ENCODE measurements around the gene GNPTG.

Gene GNPTG

DNA sequence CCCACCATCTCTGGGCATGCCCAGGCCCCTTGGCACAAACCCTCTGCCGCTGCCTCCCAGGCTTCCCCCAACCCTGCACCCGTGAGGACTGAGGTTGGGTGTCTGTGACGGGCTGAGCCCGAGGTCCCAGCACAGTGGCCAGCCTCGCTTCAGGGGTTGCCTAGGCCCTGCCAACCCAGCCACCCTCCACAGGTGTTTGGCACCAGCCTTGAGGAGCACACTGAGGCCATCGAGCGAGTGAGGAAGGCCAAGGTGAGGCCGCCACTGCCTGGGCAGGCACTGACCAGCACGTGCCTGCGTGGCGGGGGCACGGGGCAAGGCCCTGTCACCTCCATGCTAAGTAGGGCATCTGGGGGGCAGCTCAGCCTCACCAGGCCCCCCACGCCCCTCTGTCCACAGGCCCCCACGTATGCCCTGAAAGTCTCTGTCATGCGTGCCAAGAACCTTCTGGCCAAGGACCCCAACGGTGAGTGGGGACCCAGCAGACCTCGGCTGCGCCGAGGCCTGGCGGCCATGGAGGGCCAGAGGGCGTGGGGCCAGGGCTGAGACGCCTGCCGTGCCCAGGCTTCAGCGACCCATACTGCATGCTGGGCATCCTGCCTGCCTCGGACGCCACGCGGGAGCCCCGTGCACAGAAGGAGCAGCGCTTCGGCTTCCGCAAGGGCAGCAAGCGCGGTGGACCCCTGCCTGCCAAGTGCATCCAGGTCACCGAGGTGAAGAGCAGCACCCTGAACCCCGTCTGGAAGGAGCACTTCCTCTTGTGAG is 10.8 kb upstream of the GNPTG start:
- no peak for TF ChIP-seq EZH2phosphoT487 (IDR thresholded peaks at IDR 0.05; ENCODE audit: low read depth)
- TF ChIP-seq, protein P1, sequence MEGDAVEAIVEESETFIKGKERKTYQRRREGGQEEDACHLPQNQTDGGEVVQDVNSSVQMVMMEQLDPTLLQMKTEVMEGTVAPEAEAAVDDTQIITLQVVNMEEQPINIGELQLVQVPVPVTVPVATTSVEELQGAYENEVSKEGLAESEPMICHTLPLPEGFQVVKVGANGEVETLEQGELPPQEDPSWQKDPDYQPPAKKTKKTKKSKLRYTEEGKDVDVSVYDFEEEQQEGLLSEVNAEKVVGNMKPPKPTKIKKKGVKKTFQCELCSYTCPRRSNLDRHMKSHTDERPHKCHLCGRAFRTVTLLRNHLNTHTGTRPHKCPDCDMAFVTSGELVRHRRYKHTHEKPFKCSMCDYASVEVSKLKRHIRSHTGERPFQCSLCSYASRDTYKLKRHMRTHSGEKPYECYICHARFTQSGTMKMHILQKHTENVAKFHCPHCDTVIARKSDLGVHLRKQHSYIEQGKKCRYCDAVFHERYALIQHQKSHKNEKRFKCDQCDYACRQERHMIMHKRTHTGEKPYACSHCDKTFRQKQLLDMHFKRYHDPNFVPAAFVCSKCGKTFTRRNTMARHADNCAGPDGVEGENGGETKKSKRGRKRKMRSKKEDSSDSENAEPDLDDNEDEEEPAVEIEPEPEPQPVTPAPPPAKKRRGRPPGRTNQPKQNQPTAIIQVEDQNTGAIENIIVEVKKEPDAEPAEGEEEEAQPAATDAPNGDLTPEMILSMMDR (IDR thresholded peaks at IDR 0.05; ENCODE audit: low read depth, low read length) = no peak
- no peaks in the 10 kb centered on the region for H3K36me3 ChIP-seq (replicated peaks; ENCODE audit: low read depth, low read length)
- no peaks in the 10 kb centered on the region for H3K79me2 ChIP-seq (ENCODE audit: low read length)
- no peak overlapping the region for H3K9ac ChIP-seq (ENCODE audit: low read length)
- no peak overlapping the region for H3K27ac ChIP-seq (ENCODE audit: low read length)
- no peak overlapping the region for H3K4me2 ChIP-seq (ENCODE audit: low read length)
- no peak overlapping the region for H2AFZ ChIP-seq (ENCODE audit: low read depth, low read length)
- no peaks in the 10 kb centered on the region for H3K9me3 ChIP-seq (ENCODE audit: insufficient read depth, low read length)
- no peaks in the 10 kb centered on the region for H4K20me1 ChIP-seq (ENCODE audit: insufficient read depth, low read length)
- H3K27me3 ChIP-seq (ENCODE audit: low read depth, low read length) = peaks cover 10% of the 10 kb centered on the region; the same call in 1 of the 2 replicates
- no peak overlapping the region for H3K4me3 ChIP-seq (ENCODE audit: low read length)
- peaks cover 29% of the 10 kb centered on the region for H3K4me1 ChIP-seq (ENCODE audit: low read length)

DNA sequence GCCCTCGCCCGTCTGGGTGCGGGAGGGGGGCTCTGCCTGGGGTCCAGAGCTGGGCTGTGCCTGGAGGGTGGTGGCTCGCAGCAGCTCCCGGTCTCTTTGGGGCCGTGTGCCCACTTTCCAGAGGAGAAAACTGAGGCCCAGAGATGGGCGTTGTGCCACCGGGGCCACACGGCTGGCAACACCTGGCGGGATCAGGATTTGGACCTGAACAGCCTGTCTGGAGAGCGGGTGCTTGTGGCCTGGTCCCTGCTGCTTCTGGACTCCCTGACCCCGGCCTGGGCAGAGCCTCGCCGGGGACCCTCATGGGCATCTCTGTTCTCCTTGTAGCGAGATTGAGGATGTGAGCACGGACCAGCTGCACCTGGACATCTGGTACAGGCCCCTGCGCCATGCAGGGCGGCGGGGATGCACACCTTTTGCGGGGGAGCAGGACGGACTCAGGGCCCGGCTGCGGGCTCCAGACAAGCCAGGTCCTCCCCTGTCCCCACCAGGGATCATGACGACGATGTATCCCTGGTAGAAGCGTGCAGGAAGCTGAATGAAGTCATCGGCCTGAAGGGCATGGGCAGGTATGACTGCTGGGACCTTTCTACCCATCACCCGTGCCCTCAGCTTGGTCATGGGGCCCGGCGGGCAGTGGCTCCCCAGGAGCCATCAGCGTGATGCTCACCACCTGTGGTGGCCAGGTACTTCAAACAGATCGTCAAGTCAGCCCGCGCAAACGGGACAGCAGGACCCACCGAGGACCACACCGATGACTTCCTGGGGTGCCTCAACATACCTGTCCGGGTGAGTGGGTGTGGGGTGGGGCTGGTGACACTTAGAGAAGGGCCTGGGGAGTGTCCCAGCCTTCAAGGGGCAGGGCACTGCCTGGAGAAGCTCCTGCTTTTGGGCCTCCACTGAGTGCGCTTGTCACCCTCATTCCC is 10.0 kb upstream of the GNPTG start:
- Histone ChIP-seq H3K9me3 (ENCODE audit: insufficient read depth, low read length) (no peaks in the 10 kb centered on the region), H3K27me3 (ENCODE audit: low read depth, low read length) (peaks cover 4% of the 10 kb centered on the region; the same call in 1 of the 2 replicates), H4K20me1 (ENCODE audit: insufficient read depth, low read length) (no peaks in the 10 kb centered on the region), H2AFZ (ENCODE audit: low read depth, low read length) (no peak overlapping the region), H3K4me3 (ENCODE audit: low read length) (peak overlapping the region; percentile 68; the same call in 1 of the 2 replicates), H3K27ac (ENCODE audit: low read length) (no peak overlapping the region), H3K79me2 (ENCODE audit: low read length) (no peaks in the 10 kb centered on the region), H3K9ac (ENCODE audit: low read length) (no peak overlapping the region), H3K4me2 (ENCODE audit: low read length) (peak overlapping the region; percentile 80), H3K4me1 (ENCODE audit: low read length) (peaks cover 29% of the 10 kb centered on the region), H3K36me3 (replicated peaks; ENCODE audit: low read depth, low read length) (no peaks in the 10 kb centered on the region)
- TF ChIP-seq, protein P1 (IDR thresholded peaks at IDR 0.05; ENCODE audit: low read depth, low read length) = no peak
- no peak for TF ChIP-seq EZH2phosphoT487 (IDR thresholded peaks at IDR 0.05; ENCODE audit: low read depth)

DNA sequence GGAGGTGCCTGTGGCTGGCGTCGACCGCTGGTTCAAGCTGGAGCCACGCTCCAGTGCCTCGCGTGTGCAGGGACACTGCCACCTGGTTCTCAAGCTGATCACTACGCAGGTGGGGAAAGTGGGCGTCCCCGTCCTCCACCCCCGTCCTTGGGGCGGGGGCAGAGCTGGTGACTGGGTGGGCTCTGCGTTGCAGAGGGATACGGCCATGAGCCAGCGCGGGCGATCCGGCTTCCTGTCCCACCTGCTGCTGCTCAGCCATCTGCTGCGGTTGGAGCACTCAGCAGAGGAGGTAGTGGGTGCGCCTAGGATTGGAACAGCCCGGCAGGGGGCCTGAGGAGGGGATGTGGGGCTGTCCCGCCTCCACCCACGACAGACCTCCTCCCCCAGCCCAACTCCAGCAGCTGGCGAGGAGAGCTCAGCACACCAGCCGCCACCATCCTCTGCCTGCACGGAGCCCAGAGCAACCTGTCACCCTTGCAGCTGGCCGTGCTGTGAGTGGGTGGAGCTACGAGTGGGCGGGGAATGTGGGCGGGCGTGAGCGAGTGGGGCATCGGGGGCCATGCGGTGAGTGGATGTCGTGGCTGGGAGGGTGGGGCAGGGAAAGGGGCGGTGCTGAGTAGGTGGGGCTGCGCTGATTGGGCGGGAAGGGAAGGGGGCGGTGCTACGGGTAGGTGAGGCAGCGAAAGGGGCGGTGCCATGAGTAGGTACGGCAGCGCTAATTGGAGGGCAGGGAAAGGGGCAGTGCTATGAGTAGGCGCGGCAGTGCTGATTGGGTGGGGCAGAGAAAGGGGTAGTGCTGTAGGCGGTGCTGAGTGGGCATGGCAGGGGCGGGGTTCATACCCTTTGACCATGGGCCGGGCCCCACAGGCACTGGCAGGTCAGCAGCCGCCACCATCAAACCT is 9.0 kb upstream of the GNPTG start:
- Histone ChIP-seq H3K9ac (ENCODE audit: low read length) (no peak overlapping the region), H4K20me1 (ENCODE audit: insufficient read depth, low read length) (no peaks in the 10 kb centered on the region), H3K9me3 (ENCODE audit: insufficient read depth, low read length) (no peaks in the 10 kb centered on the region), H3K4me2 (ENCODE audit: low read length) (peak overlapping the region; percentile 80), H3K27ac (ENCODE audit: low read length) (no peak overlapping the region), H3K36me3 (replicated peaks; ENCODE audit: low read depth, low read length) (no peaks in the 10 kb centered on the region), H3K4me1 (ENCODE audit: low read length) (peaks cover 26% of the 10 kb centered on the region), H3K4me3 (ENCODE audit: low read length) (peak overlapping the region; percentile 68), H3K79me2 (ENCODE audit: low read length) (no peaks in the 10 kb centered on the region), H3K27me3 (ENCODE audit: low read depth, low read length) (no peaks in the 10 kb centered on the region), H2AFZ (ENCODE audit: low read depth, low read length) (no peak overlapping the region)
- TF ChIP-seq, protein P1 (IDR thresholded peaks at IDR 0.05; ENCODE audit: low read depth, low read length) = no peak
- no peak for TF ChIP-seq EZH2phosphoT487 (IDR thresholded peaks at IDR 0.05; ENCODE audit: low read depth)

Data from OCI-LY3 (cell line).